Panc1 (cell line): ENCODE measurements around the gene JMJD1C. TPM values are rescaled to one million over a fixed set of nuclear protein-coding genes. Genes with fewer than 3 reads are reported as not detected.

Experiments
- ATAC-seq: fragments of 200-7000 bp; cut with Tn5 transposase; 2 replicates; pipeline ENCODE4 v1.9.1; 2020; ENCODE audit warnings: mild to moderate bottlenecking, moderate library complexity
- BruUV-seq: library from RNA; stranded (reverse); fragments of 400-500 nt; replicated peaks from 2 replicates; lab custom pipeline; 2021; lab: Mats Ljungman, UMichigan
- CTCF ChIA-PET: fragments of 300-600 bp; sonication (Branson Sonifier 250); formaldehyde crosslinking; loops from one replicate; lab custom pipeline; 2022; ENCODE audit warnings: antibody characterized with exemption; lab: Charles Lee
- POLR2A ChIA-PET: fragments of 300-600 bp; sonication (Branson Sonifier 250); formaldehyde crosslinking; loops from one replicate; lab custom pipeline; 2022; ENCODE audit warnings: antibody characterized with exemption; lab: Charles Lee
- DNase-seq: peaks from one replicate; pipeline ENCODE4 v3.0.0-alpha.2; 2010; ENCODE audit warnings: low read depth, low spot score
- H3K27ac ChIP-seq: 2 replicates; pipeline ENCODE4 v1.5.1; 2011; ENCODE audit warnings: mild to moderate bottlenecking, low read length, inconsistent platforms
- H3K27me3 ChIP-seq: fragments of 200-500 bp; sonication (Bioruptor generic); 2 replicates; pipeline ENCODE4 v1.6.0; 2014; ENCODE audit warnings: low read length, inconsistent platforms; ENCODE audit not compliant: control insufficient read depth, insufficient read depth
- H3K36me3 ChIP-seq: fragments of 200-500 bp; sonication (Bioruptor generic); 2 replicates; pipeline ENCODE4 v1.5.1; 2014; ENCODE audit warnings: inconsistent platforms, mild to moderate bottlenecking, low read length, moderate library complexity; ENCODE audit not compliant: control insufficient read depth, insufficient read depth
- H3K4me1 ChIP-seq: 2 replicates; pipeline ENCODE4 v1.5.1; 2011; ENCODE audit warnings: inconsistent platforms, mild to moderate bottlenecking, low read length, moderate library complexity; ENCODE audit not compliant: control insufficient read depth, insufficient read depth
- H3K4me3 ChIP-seq, 2 experiments: 2 replicates each; pipeline ENCODE4 v1.5.1; 2011 to 2012; ENCODE audit warnings: low read depth in 2 of 2, low read length in 2 of 2, mild to moderate bottlenecking in 2 of 2, inconsistent platforms in 1 of 2, moderate library complexity in 1 of 2
- H3K9me3 ChIP-seq: fragments of 200-500 bp; sonication (Bioruptor generic); 2 replicates; pipeline ENCODE4 v1.5.1; 2014; ENCODE audit warnings: low read depth, mild to moderate bottlenecking, inconsistent platforms, low read length, moderate library complexity; ENCODE audit not compliant: control insufficient read depth, insufficient read depth
- POLR2AphosphoS5 ChIP-seq: IDR thresholded peaks from 2 replicates; pipeline ENCODE4 v1.6.1; 2012; ENCODE audit warnings: mild to moderate bottlenecking, low read depth, low read length, moderate library complexity
- SIN3A ChIP-seq: IDR thresholded peaks from 2 replicates; pipeline ENCODE4 v1.6.1; 2012; ENCODE audit warnings: low read depth, mild to moderate bottlenecking, low read length, moderate library complexity, borderline replicate concordance; ENCODE audit not compliant: insufficient read depth
- TCF7L2 ChIP-seq: IDR thresholded peaks from 2 replicates; pipeline ENCODE4 v1.6.1; 2011; ENCODE audit warnings: mild to moderate bottlenecking, low read depth, low read length, inconsistent platforms
- in situ Hi-C: cut with HindIII; loops from 2 replicates; pipeline ENCODE4 v1.10.0; 2016; ENCODE audit warnings: low sequenced_read_pairs, low pct_unique_long_range_greater_than_20kb
- intact Hi-C: fragments of 100-400 bp; cut with micrococcal nuclease; formaldehyde crosslinking; loops from one replicate; pipeline ENCODE4 v1.10.0; 2022; ENCODE audit not compliant: unreplicated experiment
- total RNA-seq: library from RNA; stranded (reverse); gene quantifications from one replicate; pipeline ENCODE4 v1.2.1, GENCODE V29; 2021; ENCODE audit not compliant: unreplicated experiment
- TF ChIP-seq, protein P1 (sequence below): fragments of 450-650 bp; IDR thresholded peaks from 2 replicates; pipeline ENCODE4 v1.5.1; 2017; ENCODE audit warnings: mild to moderate bottlenecking
- TF ChIP-seq, protein P2 (sequence below), 2 experiments: IDR thresholded peaks; 2 replicates each; pipeline ENCODE4 v1.6.1; 2011 to 2012; ENCODE audit warnings: low read depth in 2 of 2, control low read depth in 1 of 2, low read length in 1 of 2, mild to moderate bottlenecking in 1 of 2, moderate library complexity in 1 of 2; ENCODE audit not compliant: insufficient read depth in 1 of 2

The JMJD1C gene
- total RNA-seq, 1 experiment from 2014 or later: 88.3 TPM

- in situ Hi-C loops (no loop called here), intact Hi-C loops (no loop called here)
- Histone ChIP-seq H3K27ac (no peak overlapping the region), H3K36me3 (no peaks in the 10 kb centered on the region), H3K4me1 (peaks cover 8% of the 10 kb centered on the region), H3K9me3 (peaks cover 5% of the 10 kb centered on the region; the same call in 1 of the 2 replicates), H3K27me3 (no peaks in the 10 kb centered on the region), H3K4me3 (no peak overlapping the region)
- DNase-seq: no peak
- TF ChIP-seq, protein P1, sequence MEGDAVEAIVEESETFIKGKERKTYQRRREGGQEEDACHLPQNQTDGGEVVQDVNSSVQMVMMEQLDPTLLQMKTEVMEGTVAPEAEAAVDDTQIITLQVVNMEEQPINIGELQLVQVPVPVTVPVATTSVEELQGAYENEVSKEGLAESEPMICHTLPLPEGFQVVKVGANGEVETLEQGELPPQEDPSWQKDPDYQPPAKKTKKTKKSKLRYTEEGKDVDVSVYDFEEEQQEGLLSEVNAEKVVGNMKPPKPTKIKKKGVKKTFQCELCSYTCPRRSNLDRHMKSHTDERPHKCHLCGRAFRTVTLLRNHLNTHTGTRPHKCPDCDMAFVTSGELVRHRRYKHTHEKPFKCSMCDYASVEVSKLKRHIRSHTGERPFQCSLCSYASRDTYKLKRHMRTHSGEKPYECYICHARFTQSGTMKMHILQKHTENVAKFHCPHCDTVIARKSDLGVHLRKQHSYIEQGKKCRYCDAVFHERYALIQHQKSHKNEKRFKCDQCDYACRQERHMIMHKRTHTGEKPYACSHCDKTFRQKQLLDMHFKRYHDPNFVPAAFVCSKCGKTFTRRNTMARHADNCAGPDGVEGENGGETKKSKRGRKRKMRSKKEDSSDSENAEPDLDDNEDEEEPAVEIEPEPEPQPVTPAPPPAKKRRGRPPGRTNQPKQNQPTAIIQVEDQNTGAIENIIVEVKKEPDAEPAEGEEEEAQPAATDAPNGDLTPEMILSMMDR: no peak
- no peak for TF ChIP-seq SIN3A
- TF ChIP-seq POLR2AphosphoS5: no peak
- no peak for TF ChIP-seq TCF7L2
- TF ChIP-seq, protein P2, sequence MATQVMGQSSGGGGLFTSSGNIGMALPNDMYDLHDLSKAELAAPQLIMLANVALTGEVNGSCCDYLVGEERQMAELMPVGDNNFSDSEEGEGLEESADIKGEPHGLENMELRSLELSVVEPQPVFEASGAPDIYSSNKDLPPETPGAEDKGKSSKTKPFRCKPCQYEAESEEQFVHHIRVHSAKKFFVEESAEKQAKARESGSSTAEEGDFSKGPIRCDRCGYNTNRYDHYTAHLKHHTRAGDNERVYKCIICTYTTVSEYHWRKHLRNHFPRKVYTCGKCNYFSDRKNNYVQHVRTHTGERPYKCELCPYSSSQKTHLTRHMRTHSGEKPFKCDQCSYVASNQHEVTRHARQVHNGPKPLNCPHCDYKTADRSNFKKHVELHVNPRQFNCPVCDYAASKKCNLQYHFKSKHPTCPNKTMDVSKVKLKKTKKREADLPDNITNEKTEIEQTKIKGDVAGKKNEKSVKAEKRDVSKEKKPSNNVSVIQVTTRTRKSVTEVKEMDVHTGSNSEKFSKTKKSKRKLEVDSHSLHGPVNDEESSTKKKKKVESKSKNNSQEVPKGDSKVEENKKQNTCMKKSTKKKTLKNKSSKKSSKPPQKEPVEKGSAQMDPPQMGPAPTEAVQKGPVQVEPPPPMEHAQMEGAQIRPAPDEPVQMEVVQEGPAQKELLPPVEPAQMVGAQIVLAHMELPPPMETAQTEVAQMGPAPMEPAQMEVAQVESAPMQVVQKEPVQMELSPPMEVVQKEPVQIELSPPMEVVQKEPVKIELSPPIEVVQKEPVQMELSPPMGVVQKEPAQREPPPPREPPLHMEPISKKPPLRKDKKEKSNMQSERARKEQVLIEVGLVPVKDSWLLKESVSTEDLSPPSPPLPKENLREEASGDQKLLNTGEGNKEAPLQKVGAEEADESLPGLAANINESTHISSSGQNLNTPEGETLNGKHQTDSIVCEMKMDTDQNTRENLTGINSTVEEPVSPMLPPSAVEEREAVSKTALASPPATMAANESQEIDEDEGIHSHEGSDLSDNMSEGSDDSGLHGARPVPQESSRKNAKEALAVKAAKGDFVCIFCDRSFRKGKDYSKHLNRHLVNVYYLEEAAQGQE (IDR thresholded peaks at IDR 0.05; ENCODE audit: insufficient read depth in 1 of 2, low read depth in 2 of 2, low read length in 1 of 2): no peak
- BruUV-seq: no TSS peak
- CTCF ChIA-PET: no interaction called here
- POLR2A ChIA-PET: no interaction called here
- ATAC-seq: no peak
These were observed 26.0 kb upstream of the JMJD1C start for GRCh38 chr10:63491588-63492316.

DNA sequence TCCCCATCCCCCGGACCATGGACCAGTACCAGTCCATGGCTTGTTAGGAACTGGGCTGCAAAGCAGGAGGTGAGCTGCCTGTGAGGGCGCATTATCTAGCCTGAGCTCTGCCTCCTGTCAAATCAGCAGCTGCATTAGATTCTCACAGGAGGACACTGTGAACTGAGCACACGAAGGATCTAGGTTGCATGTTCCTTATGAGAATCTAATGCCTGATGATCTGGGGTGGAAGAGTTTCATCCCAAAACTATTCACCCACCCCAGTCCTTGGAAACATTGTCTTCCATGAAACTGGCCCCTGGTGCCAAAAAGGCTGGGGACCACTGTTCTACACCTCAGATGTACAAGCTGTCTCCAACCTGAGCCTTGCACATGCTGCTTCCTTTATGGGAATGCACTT lies 24.1 kb upstream of the JMJD1C start:
- no peak for ATAC-seq
- intact Hi-C loops (no loop called here), in situ Hi-C loops (no loop called here)
- POLR2A ChIA-PET: interaction anchor here (0.6 kb wide), 1 partner anchor 20 kb away, joined by 3 read pairs; no protein-coding TSS in a partner anchor
- Histone ChIP-seq H3K27me3 (no peaks in the 10 kb centered on the region), H3K9me3 (peaks cover 5% of the 10 kb centered on the region; the same call in 1 of the 2 replicates), H3K36me3 (no peaks in the 10 kb centered on the region), H3K4me3 (no peak overlapping the region), H3K27ac (no peak overlapping the region), H3K4me1 (peaks cover 18% of the 10 kb centered on the region)
- no peak for DNase-seq
- TF ChIP-seq, protein P1: no peak
- TF ChIP-seq, protein P2 (IDR thresholded peaks at IDR 0.05; ENCODE audit: insufficient read depth in 1 of 2, low read depth in 2 of 2, low read length in 1 of 2): no peak
- TF ChIP-seq POLR2AphosphoS5: no peak
- no peak for TF ChIP-seq SIN3A
- TF ChIP-seq TCF7L2: no peak
- no TSS peak for BruUV-seq
- CTCF ChIA-PET: no interaction called here
